Neuronal stem cell (in vitro differentiated cells): ENCODE data around the gene FOXN1.

Source experiments
- DNase-seq: peaks from one replicate; pipeline ENCODE4 v3.0.0-alpha.2; 2013; ENCODE audit warnings: low spot score
- H2AFZ ChIP-seq: one replicate; pipeline ENCODE4 v1.6.1; 2013; ENCODE audit warnings: mild to moderate bottlenecking, low read length, inconsistent platforms
- H2AK5ac ChIP-seq: 2 replicates; pipeline ENCODE4 v1.6.1; 2013; ENCODE audit warnings: low read depth, mild to moderate bottlenecking, inconsistent platforms, low read length, moderate library complexity, mixed read lengths
- H2BK120ac ChIP-seq: 2 replicates; pipeline ENCODE4 v1.6.1; 2013; ENCODE audit warnings: low read depth, mild to moderate bottlenecking, inconsistent platforms, low read length, moderate library complexity, mixed read lengths
- H2BK12ac ChIP-seq: one replicate; pipeline ENCODE4 v1.6.1; 2013; ENCODE audit warnings: low read length, inconsistent platforms
- H2BK15ac ChIP-seq: 2 replicates; pipeline ENCODE4 v1.6.1; 2013; ENCODE audit warnings: mild to moderate bottlenecking, low read length, inconsistent platforms, mixed read lengths
- H2BK5ac ChIP-seq: one replicate; pipeline ENCODE4 v1.6.1; 2013; ENCODE audit warnings: inconsistent platforms, mild to moderate bottlenecking, low read length, moderate library complexity
- H3K14ac ChIP-seq: one replicate; pipeline ENCODE4 v1.6.1; 2013; ENCODE audit warnings: low read length, inconsistent platforms
- H3K18ac ChIP-seq: 2 replicates; pipeline ENCODE4 v1.6.1; 2013; ENCODE audit warnings: low read length, inconsistent platforms
- H3K23ac ChIP-seq: 2 replicates; pipeline ENCODE4 v1.6.1; 2013; ENCODE audit warnings: low read depth, mild to moderate bottlenecking, mixed read lengths, low read length, inconsistent platforms; ENCODE audit not compliant: poor library complexity
- H3K27ac ChIP-seq: replicated peaks from 3 replicates; pipeline ENCODE4 v1.5.1; 2013; ENCODE audit warnings: low read length, inconsistent platforms
- H3K27me3 ChIP-seq, 3 experiments: 2 replicates each; pipeline ENCODE4 v1.6.1; 2013; ENCODE audit warnings: low read length in 3 of 3, mild to moderate bottlenecking in 2 of 3, inconsistent platforms in 1 of 3, low read depth in 1 of 3, mixed read lengths in 1 of 3, moderate library complexity in 1 of 3; ENCODE audit not compliant: control insufficient read depth in 3 of 3, insufficient read depth in 3 of 3
- H3K36me3 ChIP-seq, 2 donors: replicated peaks in 1 of 2; 2 replicates each; pipeline ENCODE4 v1.6.1; 2013; ENCODE audit warnings: low read length in 2 of 2; ENCODE audit not compliant: control insufficient read depth in 2 of 2, insufficient read depth in 2 of 2
- H3K4ac ChIP-seq: 2 replicates; pipeline ENCODE4 v1.6.1; 2013; ENCODE audit warnings: inconsistent platforms, mild to moderate bottlenecking, low read length, moderate library complexity
- H3K4me1 ChIP-seq, 2 donors: 1 replicate in 1 of 2; 2 replicates in 1 of 2; pipeline ENCODE4 v1.6.1; 2013; ENCODE audit warnings: low read length in 2 of 2, low read depth in 1 of 2; ENCODE audit not compliant: control insufficient read depth in 2 of 2, insufficient read depth in 1 of 2
- H3K4me2 ChIP-seq: one replicate; pipeline ENCODE4 v1.6.1; 2013; ENCODE audit warnings: mild to moderate bottlenecking, low read length, inconsistent platforms; ENCODE audit not compliant: insufficient read depth, poor library complexity, severe bottlenecking
- H3K4me3 ChIP-seq, 2 donors: 2 replicates each; pipeline ENCODE4 v1.5.1; 2013; ENCODE audit warnings: low read length in 2 of 2, mild to moderate bottlenecking in 2 of 2, inconsistent platforms in 1 of 2, moderate library complexity in 1 of 2
- H3K79me1 ChIP-seq: one replicate; pipeline ENCODE4 v1.6.1; 2013; ENCODE audit warnings: low read depth, mild to moderate bottlenecking, inconsistent platforms, low read length, moderate library complexity
- H3K9ac ChIP-seq: one replicate; pipeline ENCODE4 v1.6.1; 2013; ENCODE audit warnings: mild to moderate bottlenecking, low read depth, low read length, inconsistent platforms; ENCODE audit not compliant: poor library complexity
- H3K9me3 ChIP-seq, 2 donors: replicated peaks in 1 of 2; 2 replicates each; pipeline versions ENCODE3 to v1.6.1; 2013; ENCODE audit warnings: low read length in 2 of 2, mild to moderate bottlenecking in 2 of 2, inconsistent platforms in 1 of 2, low read depth in 1 of 2, mixed read lengths in 1 of 2, moderate library complexity in 1 of 2; ENCODE audit not compliant: control insufficient read depth in 2 of 2, insufficient read depth in 1 of 2
- H4K8ac ChIP-seq: one replicate; pipeline ENCODE4 v1.6.1; 2013; ENCODE audit warnings: low read depth, mild to moderate bottlenecking, inconsistent platforms, low read length, moderate library complexity
- H4K91ac ChIP-seq: one replicate; pipeline ENCODE4 v1.6.1; 2013; ENCODE audit warnings: low read length, low read depth, mild to moderate bottlenecking, inconsistent platforms; ENCODE audit not compliant: poor library complexity
- WGBS, 2 donors: extraction: QIAGEN DNeasy Blood & Tissue Kit; methylation state at CpG; one replicate each; pipeline ENCODE4 v1.1.7; 2013; ENCODE audit warnings: missing lambda C conversion rate in 2 of 2, mixed read lengths in 1 of 2; ENCODE audit not compliant: insufficient read length in 2 of 2, insufficient replicate concordance in 1 of 2; ENCODE audit errors: extremely low coverage in 2 of 2; 5-methylcytosine and 5-hydroxymethylcytosine counted together

Gene FOXN1

DNA sequence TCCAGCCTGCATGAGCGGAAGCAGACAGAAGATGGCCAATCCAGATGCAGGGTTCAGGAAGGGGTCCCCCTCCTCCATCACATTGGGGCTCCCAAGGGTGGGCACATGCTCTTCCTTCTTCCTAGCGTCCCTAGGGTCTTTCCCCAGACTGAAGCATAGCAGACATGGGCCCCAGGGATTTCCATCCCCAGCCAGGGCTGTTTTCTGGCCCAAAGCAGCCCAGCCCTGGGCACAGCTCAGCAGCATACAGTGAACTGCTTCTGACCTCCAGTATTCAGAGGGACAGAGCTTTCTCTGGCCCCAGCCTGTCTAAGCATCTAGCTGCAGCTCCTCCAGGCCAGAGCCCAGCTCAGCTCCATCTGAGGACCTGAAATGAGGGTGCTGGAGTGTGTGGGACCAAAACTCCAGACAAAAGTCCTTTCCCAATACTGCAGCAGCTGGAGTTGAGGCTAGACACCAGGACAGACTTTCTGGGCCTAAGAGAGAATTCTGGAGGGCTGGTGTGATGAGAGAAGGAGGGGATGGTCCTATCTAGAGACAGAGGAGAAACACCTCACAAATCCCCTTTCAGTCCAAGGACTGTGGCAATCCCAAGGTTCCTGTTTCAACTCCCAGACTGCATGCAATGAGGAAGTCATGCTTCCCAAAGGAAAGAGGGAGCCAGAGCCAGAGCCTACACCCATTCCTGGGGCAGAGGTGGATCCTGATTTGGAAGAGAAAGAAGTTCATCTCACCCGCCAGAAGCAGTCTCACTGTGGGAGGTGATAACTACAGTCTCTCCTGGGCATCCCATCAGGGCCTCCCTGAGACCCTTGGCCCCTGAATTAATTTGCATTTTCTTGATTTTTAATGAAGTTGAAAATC, 4.5 kb upstream of the FOXN1 start:
- no peak overlapping the region for H4K8ac ChIP-seq
- no peak overlapping the region for H2BK120ac ChIP-seq
- no CpG with 5 or more reads among the region's 3 CpGs for WGBS, 2 donors
- H3K79me1 ChIP-seq = no peaks in the 10 kb centered on the region
- H3K18ac ChIP-seq = peak overlapping the region; percentile 9
- H3K9ac ChIP-seq = no peak overlapping the region
- no peak overlapping the region for H2AFZ ChIP-seq
- no peak overlapping the region for H3K4me2 ChIP-seq
- H3K4me1 ChIP-seq = peaks cover 0 to 6% of the 10 kb centered on the region in 2 donors
- H3K14ac ChIP-seq = no peak overlapping the region
- no peak overlapping the region for H4K91ac ChIP-seq
- no peak overlapping the region for H2BK12ac ChIP-seq
- no peak overlapping the region for H3K27ac ChIP-seq
- H3K23ac ChIP-seq = no peak overlapping the region
- no peak for DNase-seq
- no peak overlapping the region for H2BK15ac ChIP-seq
- H2AK5ac ChIP-seq = peak overlapping the region; percentile 12
- H2BK5ac ChIP-seq = no peak overlapping the region
- H3K4me3 ChIP-seq = no peak overlapping the region
- peaks cover 0 to 49% (median 0%) of the 10 kb centered on the region in 3 experiments for H3K27me3 ChIP-seq
- H3K36me3 ChIP-seq = no peaks in the 10 kb centered on the region
- H3K9me3 ChIP-seq = no peaks in the 10 kb centered on the region
- no peak overlapping the region for H3K4ac ChIP-seq

GRCh38 chr17:28503420-28503819, 2.7 kb upstream of the FOXN1 start:
- Histone ChIP-seq H3K18ac (no peak overlapping the region), H3K4me1 (peaks cover 0 to 11% of the 10 kb centered on the region in 2 donors), H2BK12ac (no peak overlapping the region), H3K27me3 (peaks cover 0 to 57% (median 0%) of the 10 kb centered on the region in 3 experiments), H2BK5ac (no peak overlapping the region), H3K14ac (no peak overlapping the region), H3K9me3 (no peaks in the 10 kb centered on the region), H4K8ac (no peak overlapping the region), H3K23ac (no peak overlapping the region), H3K4me3 (no peak overlapping the region), H4K91ac (no peak overlapping the region), H3K27ac (no peak overlapping the region), H3K36me3 (no peaks in the 10 kb centered on the region), H3K9ac (no peak overlapping the region), H2BK120ac (no peak overlapping the region), H3K4me2 (no peak overlapping the region), H2AFZ (no peak overlapping the region), H2BK15ac (no peak overlapping the region), H2AK5ac (no peak overlapping the region), H3K79me1 (no peaks in the 10 kb centered on the region), H3K4ac (no peak overlapping the region)
- WGBS, 2 donors = no CpG with 5 or more reads among the region's 3 CpGs
- DNase-seq = no peak

- Histone ChIP-seq H3K4me2 (no peak overlapping the region), H3K9ac (peak overlapping the region; percentile 12), H2BK15ac (peak overlapping the region; percentile 76), H3K4me3 (no peak overlapping the region), H2BK12ac (no peak overlapping the region), H3K23ac (no peak overlapping the region), H4K8ac (no peak overlapping the region), H3K14ac (no peak overlapping the region), H2AK5ac (peak overlapping the region; percentile 61), H3K4ac (peak overlapping the region; percentile 66), H3K27me3 (peaks cover 0 to 64% (median 2%) of the 10 kb centered on the region in 3 experiments), H3K4me1 (peaks cover 0 to 7% of the 10 kb centered on the region in 2 donors), H4K91ac (no peak overlapping the region), H3K9me3 (no peaks in the 10 kb centered on the region), H2BK120ac (peak overlapping the region; percentile 67), H2AFZ (no peak overlapping the region), H3K18ac (peak overlapping the region; percentile 84), H3K79me1 (peaks cover 3% of the 10 kb centered on the region), H3K36me3 (no peaks in the 10 kb centered on the region), H3K27ac (no peak overlapping the region), H2BK5ac (peak overlapping the region; percentile 43)
- no peak for DNase-seq
- no CpG with 5 or more reads among the region's 14 CpGs for WGBS, 2 donors
These were observed 777 bp downstream of the FOXN1 start for GRCh38 chr17:28506763-28507487.
